Measurements from ENCODE around the gene GHRH. TPM values are rescaled to one million over a fixed set of nuclear protein-coding genes. Genes with fewer than 3 reads are reported as not detected.

GHRH gene
- total RNA-seq, 1 donor from 2014 or later = not detected

DNA sequence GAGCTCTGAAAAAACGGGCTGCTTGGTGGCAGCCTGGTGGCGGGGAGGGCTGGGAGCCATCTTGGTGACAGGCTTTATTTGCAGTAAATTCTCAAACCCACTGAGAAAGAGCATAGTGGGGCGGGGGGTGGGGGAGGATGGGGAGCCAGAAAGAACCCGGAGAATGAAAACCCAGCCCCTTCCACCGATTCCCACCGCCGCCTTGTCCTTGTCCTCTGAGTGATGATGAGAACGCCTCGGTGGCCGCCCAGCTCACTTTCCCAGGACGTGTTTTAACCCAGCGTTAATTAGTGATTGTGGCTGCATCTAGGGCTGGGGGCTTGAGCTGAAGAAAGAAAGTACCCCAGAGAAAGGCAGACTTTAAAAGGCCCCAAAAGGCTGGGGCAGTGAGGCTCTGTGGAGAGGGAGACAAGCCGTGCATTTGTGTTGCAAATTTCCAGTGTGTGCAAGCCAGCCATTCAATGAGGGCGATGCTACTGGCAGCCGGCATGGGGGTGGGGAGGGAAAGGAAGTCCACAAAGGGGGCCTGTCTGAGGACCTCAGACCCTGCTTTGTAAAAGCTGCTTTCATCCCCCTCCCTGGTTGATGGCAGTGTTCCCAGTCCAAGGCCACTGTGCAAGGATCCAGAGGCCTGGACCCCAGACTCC is 6.2 kb upstream of the GHRH start:
- no peak for DNase-seq
- intact Hi-C loops (cut with micrococcal nuclease) = no loop called here
- ATAC-seq = no peak

DNA sequence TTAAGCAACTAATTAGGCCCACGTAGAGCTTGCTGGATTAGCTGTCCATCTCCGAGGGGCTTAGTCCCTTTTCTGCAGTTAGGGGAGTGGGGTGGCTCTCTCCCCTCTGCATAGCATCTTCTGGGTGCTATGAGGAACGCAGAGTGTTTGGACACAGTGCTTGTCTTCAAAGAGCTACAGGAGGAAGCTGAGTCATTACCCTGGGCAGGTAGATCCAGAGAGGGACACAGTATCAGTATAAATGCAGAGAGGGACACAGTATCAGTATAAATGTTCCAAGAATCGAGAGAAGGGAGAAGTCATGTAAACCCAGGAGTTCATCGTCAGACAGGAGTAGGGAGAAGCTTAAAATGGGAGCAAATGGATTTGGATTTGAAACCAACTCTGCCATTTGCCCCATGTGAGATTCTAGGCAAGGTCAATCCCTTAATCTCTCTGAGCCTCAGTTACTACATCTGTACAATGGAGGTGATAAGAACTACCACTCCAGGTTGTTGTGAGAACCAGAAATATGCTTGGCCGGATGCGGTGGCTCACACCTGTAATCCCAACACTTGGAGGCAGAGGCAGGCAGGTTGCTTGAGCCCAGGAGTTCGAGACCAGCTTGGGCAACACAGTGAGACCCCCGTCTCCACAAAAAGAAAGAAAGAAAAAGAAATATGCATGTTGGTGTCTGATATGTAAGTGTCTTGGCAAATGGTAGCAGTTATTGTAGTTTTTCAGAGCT is 5.5 kb upstream of the GHRH start:
- intact Hi-C loops (cut with micrococcal nuclease) = no loop called here
- no peak for DNase-seq

DNA sequence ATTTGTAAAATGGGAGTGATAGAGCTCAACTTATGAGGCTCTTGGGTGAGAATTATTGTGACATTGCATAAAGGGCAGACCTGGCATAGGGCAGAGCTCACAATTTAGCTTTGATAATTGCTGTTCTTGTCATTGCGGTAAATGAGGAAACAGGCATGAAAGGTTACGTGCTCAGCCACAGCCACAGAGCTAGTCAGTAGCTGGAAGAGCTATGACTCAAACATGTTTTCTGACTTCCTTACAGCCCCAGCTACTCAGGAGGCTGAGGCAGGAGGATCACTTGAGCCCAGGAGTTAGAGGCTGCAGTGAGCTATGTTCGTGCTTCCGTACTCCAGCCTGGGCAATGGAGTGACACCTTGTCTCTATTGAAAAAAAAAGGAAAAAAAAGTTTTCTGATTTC is 3.5 kb upstream of the GHRH start:
- intact Hi-C loops (cut with micrococcal nuclease) = no loop called here
- ATAC-seq = no peak
- DNase-seq = no peak

More for the DNA sequence above, 5.5 kb upstream of the GHRH start:
- ATAC-seq = no peak

DNA sequence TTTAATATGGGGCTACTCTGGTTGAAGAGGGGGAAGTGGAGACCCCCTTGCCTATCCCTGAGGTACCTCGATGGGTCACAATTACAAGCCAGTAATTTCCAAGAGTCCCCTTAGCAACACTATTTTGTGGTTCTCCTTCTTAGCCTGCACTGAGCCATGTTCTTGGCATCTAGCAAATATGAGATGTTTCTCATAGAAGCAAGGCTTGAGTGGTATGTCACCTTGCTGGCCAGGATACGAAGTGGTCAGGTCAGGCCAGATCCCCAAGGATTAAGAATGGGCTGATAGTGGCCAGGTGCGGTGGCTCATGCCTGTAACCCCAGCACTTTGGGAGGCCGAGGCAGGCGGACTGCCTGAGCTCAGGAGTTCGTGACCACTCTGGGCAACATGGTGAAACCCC is 2.1 kb upstream of the GHRH start:
- ATAC-seq = no peak
- intact Hi-C loops (cut with micrococcal nuclease) = no loop called here
- no peak for DNase-seq

DNA sequence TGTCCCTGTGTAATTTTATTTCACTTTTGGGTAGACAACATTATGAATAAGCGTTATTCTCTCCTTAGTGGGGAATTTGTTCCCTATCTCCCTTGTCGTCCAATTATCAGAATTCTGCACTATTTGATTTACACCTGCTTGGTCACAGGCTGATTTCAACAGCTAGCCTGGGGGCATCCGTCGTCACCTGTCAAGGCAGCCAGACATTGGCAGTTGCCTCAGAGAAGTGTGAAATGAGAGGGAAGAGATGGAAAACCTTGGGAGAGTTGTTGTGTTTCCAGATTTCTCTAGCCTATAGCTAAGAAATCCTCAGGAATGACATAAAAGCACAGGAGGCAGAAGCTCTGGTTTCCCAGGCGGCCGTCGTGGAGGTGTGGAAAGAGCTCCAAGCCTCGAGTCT is 891 bp upstream of the GHRH start:
- ATAC-seq (no peak), DNase-seq (no peak)
- intact Hi-C loops (cut with micrococcal nuclease) = no loop called here

DNA sequence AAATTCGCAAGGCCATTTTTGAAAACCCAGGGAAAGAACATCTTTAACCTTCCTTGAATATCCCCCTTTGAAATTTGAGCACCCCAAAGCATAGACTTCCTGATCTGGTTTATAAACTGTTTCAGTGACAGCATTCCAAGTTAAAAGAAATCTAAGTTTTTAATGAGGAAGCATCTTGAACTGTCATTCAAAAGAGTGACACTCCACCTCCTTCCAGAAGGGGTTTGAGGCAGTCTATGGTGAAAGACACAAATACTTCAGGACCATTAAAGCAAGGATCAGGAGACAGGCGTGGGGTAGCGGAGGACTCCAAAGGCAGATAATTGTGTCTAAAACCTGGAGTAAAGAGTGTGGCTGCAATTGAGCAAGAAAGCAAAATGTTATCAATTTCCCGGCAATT is 691 bp downstream of the GHRH start:
- intact Hi-C loops (cut with micrococcal nuclease) = no loop called here
- ATAC-seq = no peak
- no peak for DNase-seq

DNA sequence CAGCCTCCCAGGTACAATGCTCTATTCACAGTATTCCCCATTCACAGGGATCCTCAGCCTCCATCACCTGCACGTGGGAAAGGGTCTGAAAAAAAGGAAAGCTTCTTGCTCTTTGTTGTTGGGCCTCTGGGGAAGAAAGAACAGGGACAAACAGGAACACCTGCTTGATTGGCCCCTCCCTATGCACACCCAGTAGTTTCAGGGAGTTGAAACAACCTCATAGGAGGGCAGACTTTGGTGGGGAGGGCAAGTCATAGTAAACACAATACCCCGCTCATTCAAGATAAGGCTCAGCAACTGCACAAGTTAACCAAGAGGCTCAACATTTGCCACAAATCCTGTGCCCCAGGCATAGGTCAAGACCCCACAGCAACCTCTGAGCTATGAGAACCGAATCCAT is 1.7 kb downstream of the GHRH start:
- intact Hi-C loops (cut with micrococcal nuclease) = no loop called here
- ATAC-seq (no peak), DNase-seq (no peak)

DNA sequence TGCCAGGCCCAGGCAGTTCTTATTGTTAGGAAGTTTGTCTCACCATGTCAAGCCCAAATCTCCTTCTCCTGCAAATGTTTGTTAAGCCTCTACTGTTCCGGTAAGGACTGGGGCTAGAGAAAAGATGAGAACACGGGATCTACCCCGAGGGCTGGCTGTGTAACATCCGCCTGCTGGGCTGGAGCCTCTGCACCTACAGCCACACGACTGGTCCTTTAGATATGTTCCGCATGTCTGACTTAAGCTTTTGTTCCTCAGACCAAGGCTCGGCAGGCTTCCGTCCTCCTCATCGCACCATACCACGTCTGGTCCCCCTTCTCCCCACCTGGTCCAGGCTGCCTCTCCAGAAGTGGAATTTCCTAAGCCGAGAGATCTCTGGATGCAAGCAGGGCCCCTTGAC is 2.6 kb downstream of the GHRH start:
- intact Hi-C loops (cut with micrococcal nuclease) = no loop called here
- DNase-seq (no peak), ATAC-seq (no peak)

DNA sequence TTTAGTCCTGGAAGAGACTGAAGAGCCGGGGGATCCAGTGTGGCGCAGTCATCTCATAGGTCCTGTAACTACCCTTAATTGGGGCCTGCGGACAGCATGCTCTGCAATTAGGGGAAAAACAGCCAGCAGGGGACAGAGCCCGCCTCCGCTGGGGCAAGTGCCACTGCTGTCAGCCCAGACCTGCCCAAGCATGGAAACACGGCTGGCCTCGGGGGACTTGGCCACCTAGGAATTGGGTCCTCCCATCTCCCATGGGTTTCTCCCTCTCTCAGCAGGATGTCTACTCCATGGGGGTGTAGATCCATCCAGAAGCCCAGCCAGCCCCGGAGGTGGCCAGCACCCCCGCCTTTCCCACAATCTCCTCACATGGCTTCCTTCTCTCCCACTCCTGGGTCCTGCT is 3.6 kb downstream of the GHRH start:
- DNase-seq = no peak
- intact Hi-C loops (cut with micrococcal nuclease) = no loop called here
- ATAC-seq = no peak

DNA sequence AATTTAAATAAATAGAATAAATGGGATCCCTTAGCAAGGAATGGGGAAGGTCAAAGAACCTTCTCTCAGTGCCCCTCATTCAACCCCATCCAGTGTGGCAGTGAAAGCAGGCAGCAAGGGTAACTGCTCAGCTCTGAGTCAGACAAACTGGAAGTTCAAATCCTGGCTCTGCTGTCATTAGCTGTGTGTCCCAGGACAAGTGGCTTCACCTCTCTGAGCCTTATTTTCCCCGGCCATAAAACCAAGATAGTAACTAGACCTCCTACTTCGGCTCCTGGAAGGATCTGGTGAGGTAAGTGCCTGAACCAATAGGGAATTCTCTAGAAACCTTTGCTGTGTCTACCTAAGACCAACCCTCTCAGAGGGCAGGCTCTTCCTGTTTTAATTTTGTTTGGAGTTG is 4.1 kb downstream of the GHRH start:
- DNase-seq (no peak), ATAC-seq (no peak)
- intact Hi-C loops (cut with micrococcal nuclease) = no loop called here

DNA sequence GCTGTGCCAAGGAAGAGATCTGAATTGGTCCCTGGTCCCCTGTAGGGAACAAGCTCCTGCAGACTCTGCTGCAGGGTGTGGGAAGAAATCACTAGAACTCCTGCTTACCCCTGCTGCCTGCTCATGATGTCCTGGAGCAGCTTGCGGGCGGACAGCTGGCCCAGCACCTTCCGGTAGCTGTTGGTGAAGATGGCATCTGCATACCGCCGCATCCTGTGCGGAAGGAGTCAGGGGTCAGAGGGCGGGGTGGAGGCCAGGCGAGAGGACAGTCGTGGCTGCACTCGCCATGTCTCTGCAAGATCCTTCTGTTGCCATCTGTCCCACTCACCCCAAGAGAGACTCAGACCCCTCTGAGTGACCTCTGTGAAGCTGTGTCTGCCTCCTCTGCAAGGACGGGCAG is 5.3 kb downstream of the GHRH start:
- DNase-seq (no peak), ATAC-seq (no peak)
- intact Hi-C loops (cut with micrococcal nuclease) = no loop called here

DNA sequence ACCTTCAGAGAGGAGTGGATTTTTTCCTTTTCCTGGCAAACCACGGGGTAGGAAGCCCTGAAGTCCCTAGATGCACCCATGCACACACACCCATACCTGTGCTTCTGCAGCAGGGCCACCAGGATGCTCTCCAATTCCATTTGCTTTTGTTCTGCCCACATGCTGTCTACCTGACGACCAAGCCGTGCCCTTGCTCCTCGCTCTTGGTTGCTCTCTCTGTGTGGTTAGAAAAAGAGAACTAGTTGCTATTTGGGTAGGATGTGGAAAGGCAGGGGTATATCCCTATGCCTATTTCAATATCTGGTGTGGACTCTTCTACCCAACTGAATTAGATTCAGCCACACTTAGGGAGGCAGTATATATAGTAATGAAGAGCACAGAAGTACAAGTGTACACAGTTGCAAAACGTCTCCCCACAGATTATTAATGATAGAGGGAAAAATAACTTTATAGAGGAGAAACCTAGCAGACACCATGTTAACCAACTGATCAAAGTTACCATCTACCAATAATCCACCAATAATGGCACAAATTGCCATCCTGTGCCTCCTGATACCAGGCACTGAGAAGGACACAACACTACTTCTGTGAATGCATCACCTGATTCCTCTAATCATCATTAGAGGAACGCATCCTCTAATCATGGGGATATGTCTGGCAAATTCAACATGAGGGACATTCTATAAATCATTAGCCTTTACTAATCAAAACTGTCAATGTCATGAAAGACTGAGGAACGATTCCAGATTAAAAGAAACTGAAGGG is 7.3 kb downstream of the GHRH start:
- ATAC-seq (no peak), DNase-seq (no peak)
- intact Hi-C loops (cut with micrococcal nuclease) = no loop called here

DNA sequence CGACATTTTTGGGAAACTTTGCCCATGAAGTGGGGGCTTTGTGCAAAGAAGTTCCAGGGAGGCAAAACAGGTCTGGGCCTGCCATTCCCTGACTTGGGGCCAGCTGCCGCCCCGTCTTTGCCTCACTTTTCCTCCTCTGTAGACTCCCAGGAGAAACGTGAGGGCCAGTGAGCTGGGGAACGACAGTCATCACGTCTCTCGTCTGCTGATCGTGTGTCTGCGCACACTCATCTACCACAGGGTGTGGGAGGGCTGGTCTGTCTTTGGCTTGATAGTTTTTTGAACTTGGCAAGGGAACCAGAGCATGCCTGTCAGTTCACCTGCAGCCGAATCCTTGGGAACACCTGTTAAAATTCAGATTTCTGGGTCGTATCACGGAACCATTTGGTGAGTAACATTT is 8.5 kb downstream of the GHRH start:
- no peak for DNase-seq
- no peak for ATAC-seq
- intact Hi-C loops (cut with micrococcal nuclease) = no loop called here

DNA sequence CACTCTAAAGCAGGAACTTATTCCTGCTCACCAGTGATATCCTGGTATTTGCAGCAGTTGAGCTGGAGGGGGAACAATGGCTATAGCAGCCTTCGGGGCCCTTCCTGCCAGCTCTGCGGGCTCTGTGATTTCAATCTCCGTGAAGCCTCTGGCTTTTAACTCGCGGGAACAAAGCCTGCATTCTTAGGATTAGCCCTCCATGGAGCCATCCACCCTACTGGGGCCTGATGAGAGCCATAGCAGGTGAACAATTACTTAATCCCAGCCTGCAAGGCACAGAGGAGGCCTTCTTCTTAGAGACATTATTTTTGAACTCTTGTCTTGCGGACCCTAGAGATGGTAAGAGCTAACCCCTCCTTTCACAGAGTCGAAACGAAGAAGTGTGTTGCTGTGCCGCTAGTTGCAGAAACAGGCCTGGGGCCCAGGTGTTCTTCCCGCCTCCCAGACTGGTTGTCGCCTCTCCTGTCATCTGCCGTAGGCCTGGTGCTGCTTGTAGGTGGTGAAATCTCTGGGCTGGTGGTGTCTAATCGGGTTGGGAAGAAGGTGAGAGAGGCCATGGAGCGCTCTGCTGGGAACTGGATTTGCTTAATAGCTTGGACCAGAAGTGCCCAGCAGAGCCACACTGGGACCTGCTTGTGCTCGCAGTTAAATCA is 9.7 kb downstream of the GHRH start:
- DNase-seq (no peak), ATAC-seq (no peak)
- intact Hi-C loops (cut with micrococcal nuclease) = no loop called here

DNA sequence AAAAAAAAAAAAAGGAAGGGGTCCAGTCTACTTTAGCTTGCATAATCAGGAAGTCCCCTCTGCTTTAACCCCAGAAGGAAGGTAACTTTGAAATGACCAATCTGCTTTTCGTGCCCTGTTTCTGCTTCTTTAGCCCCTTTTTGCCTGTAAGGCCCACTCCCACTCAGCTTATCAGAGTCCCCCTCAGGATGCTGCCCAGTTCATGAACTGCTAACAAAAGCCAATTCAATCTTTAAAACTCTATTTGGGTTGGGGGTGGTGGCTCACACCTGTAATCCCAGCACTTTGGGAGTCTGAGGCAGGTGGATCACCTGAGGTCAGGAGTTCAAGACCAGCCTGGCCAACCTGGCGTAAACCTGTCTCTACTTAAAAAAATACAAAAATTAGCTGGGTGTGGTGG is 12.3 kb downstream of the GHRH start:
- DNase-seq = no peak
- ATAC-seq = no peak
- intact Hi-C loops (cut with micrococcal nuclease) = no loop called here

DNA sequence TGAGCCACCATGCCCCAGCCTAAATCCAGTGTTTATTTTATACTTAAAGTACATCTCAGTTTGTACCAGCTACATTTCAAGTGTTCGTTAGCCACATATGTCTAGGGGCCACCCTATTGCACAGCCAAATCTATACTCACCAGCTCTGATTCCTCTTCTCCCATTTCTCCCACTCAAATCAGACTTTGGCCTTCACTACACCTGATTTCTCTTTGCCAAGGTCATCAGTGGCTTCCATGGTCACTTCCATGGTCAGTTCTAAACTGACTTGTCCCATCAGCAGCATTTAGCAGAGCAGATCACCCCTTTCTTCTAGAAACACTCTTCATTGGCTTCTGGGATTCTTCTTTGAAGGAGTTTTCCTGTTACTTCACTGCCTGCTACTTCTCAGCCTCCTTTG is 14.1 kb downstream of the GHRH start:
- intact Hi-C loops (cut with micrococcal nuclease) = no loop called here
- ATAC-seq (no peak), DNase-seq (no peak)

DNA sequence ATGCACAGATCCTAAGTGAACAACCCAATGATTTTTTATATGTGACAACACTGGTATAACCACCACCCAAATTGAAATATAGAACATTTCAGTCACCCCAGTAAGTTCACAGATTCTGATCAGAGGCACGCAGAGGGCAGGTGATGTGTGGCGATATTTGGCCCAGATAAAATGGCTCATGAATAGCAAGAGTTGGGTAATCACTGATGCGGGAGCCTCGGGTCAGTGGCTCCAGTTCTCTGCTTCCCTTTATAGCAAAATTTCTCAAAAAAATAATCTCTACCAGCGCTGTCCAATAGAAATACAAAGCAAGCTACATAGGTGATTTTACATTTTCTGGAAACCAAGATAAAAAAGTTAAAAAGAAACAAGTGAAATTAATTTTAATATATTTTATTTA is 14.9 kb downstream of the GHRH start:
- ATAC-seq = no peak

DNA sequence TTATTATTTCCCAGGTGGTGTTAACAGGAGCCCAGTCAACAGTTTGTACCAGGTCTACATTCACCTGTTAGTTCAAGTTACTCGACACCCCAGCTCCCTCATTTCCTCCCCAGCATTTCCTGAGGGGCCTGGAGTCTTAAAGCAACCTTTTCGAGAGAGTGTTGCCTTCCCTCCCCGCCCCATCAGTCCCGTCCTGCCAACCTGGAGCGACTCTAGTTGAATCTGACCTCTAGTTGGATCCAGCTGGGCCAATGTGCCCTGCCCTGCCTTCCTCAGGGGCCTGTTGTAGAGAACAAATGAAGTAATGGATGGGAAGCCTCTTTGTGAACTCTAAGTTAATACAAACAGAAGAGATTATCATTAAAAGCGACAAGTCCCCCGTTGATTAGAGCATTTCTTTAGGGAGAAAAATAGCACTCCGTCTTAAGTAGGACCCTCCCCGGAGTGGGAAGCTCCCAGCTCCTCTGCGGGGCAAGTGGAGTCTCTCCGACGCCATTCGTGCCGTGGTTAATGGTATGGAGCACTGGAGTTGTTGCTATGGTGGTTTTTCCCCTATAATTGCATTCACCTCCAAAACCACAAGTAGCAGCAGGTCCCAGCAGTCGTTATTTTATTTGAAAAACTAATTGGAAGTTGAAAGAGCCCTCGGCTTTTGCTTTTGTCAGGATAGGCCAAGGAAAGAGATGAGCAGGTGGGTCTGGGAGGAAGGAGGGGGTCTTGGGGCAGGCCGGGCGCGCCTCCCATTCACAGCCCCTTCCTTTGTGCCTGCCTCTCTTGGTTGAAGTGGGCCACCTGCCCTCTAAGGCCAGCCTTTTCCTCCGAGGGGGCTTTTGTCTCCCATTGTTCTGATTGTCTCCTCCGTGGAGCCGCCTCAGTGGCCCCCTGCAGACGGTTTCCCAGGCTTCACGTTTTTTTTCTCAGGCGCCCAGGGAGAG is 16.1 kb downstream of the GHRH start:
- intact Hi-C loops (cut with micrococcal nuclease) = no loop called here
- ATAC-seq (no peak), DNase-seq (no peak)

More for the DNA sequence above, 14.9 kb downstream of the GHRH start:
- no peak for DNase-seq
- intact Hi-C loops (cut with micrococcal nuclease) = no loop called here

DNA sequence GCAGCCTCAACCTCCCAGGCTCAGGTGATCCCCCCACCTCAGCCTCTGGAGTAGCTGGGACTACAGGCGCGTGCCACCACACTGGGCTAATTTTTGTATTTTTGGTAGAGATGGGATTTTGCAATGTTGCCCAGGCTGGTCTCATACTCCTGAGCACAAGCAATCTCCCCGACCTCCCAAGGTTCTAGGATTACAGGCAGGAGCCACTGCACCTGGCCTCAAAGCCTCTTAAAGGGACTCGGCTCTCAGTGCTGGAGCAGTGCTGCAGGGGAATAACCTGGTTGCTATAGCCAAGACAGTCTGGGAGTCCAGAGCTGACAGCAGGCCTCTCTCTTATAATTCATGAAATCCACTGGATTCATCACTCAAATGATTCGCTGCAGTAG is 17.0 kb downstream of the GHRH start:
- no peak for ATAC-seq
- intact Hi-C loops (cut with micrococcal nuclease) = no loop called here

More for the DNA sequence above, 17.0 kb downstream of the GHRH start:
- DNase-seq = no peak

All from left ventricle myocardium superior (tissue), 1 donor.